H9 (cell line): ENCODE results near the gene AGO3. TPM values are rescaled to one million over a fixed set of nuclear protein-coding genes. Genes with fewer than 3 reads are reported as not detected.

ENCODE experiments used
- DNase-seq: peaks from one replicate; pipeline ENCODE4 v3.0.0-alpha.2; 2017
- H2AFZ ChIP-seq: one replicate; pipeline ENCODE4 v1.6.1; 2013; ENCODE audit warnings: mild to moderate bottlenecking, low read length, control low read depth, moderate library complexity
- H2AK5ac ChIP-seq: 2 replicates; pipeline ENCODE4 v1.6.1; 2013; ENCODE audit warnings: low read length, control low read depth, mixed read lengths; ENCODE audit not compliant: insufficient read length
- H2BK120ac ChIP-seq: one replicate; pipeline ENCODE4 v1.6.1; 2013; ENCODE audit warnings: low read depth, mild to moderate bottlenecking, low read length, control low read depth, inconsistent platforms; ENCODE audit not compliant: poor library complexity, severe bottlenecking
- H2BK12ac ChIP-seq: 2 replicates; pipeline ENCODE4 v1.6.1; 2013; ENCODE audit warnings: low read length, control low read depth, mixed read lengths, low read depth; ENCODE audit not compliant: insufficient read length
- H2BK15ac ChIP-seq: 2 replicates; pipeline ENCODE4 v1.6.1; 2013; ENCODE audit warnings: low read depth, low read length, control low read depth
- H2BK20ac ChIP-seq: one replicate; pipeline ENCODE4 v1.6.1; 2013; ENCODE audit warnings: low read depth, mild to moderate bottlenecking, low read length, control low read depth, inconsistent platforms; ENCODE audit not compliant: poor library complexity, severe bottlenecking
- H2BK5ac ChIP-seq: 2 replicates; pipeline ENCODE4 v1.6.1; 2013; ENCODE audit warnings: low read length, control low read depth, mixed read lengths; ENCODE audit not compliant: insufficient read length
- H3K14ac ChIP-seq: 2 replicates; pipeline ENCODE4 v1.6.1; 2013; ENCODE audit warnings: low read length, control low read depth; ENCODE audit not compliant: insufficient read depth
- H3K18ac ChIP-seq: 2 replicates; pipeline ENCODE4 v1.6.1; 2013; ENCODE audit warnings: low read depth, mild to moderate bottlenecking, mixed read lengths, low read length, control low read depth; ENCODE audit not compliant: insufficient read length
- H3K23ac ChIP-seq: 2 replicates; pipeline ENCODE4 v1.6.1; 2013; ENCODE audit warnings: low read length, control low read depth, mixed read lengths, low read depth; ENCODE audit not compliant: insufficient read length
- H3K23me2 ChIP-seq: 2 replicates; pipeline ENCODE4 v1.6.1; 2013; ENCODE audit warnings: low read depth, mild to moderate bottlenecking, mixed read lengths, low read length, control low read depth; ENCODE audit not compliant: insufficient read length, poor library complexity, severe bottlenecking
- H3K27ac ChIP-seq: 2 replicates; pipeline ENCODE4 v1.5.1; 2013; ENCODE audit warnings: low read length, control low read depth, mixed read lengths, low read depth; ENCODE audit not compliant: insufficient read length
- H3K27me3 ChIP-seq: 2 replicates; pipeline ENCODE4 v1.6.1; 2013; ENCODE audit warnings: low read length, control low read depth, inconsistent platforms; ENCODE audit not compliant: insufficient read depth
- H3K4ac ChIP-seq: 2 replicates; pipeline ENCODE4 v1.6.1; 2013; ENCODE audit warnings: low read depth, mild to moderate bottlenecking, control low read depth, inconsistent platforms, low read length, moderate library complexity
- H3K4me1 ChIP-seq: 2 replicates; pipeline ENCODE4 v1.6.1; 2013; ENCODE audit warnings: low read length, control low read depth, inconsistent platforms; ENCODE audit not compliant: insufficient read depth
- H3K4me2 ChIP-seq: 2 replicates; pipeline ENCODE4 v1.6.1; 2013; ENCODE audit warnings: low read length, control low read depth, mixed read lengths; ENCODE audit not compliant: insufficient read length, insufficient read depth
- H3K56ac ChIP-seq: 2 replicates; pipeline ENCODE4 v1.6.1; 2013; ENCODE audit warnings: low read depth, mild to moderate bottlenecking, mixed read lengths, low read length, control low read depth; ENCODE audit not compliant: insufficient read length
- H3K79me1 ChIP-seq: 2 replicates; pipeline ENCODE4 v1.6.1; 2013; ENCODE audit warnings: low read depth, mild to moderate bottlenecking, moderate library complexity, low read length, control low read depth, inconsistent platforms; ENCODE audit not compliant: insufficient read depth, poor library complexity, severe bottlenecking
- H3K79me2 ChIP-seq: 2 replicates; pipeline ENCODE4 v1.6.1; 2013; ENCODE audit warnings: low read length, control low read depth, inconsistent platforms; ENCODE audit not compliant: insufficient read depth
- H3K9ac ChIP-seq: 2 replicates; pipeline ENCODE4 v1.6.1; 2013; ENCODE audit warnings: low read length, control low read depth, mixed read lengths; ENCODE audit not compliant: insufficient read length; ENCODE audit errors: extremely low read depth
- H3K9me3 ChIP-seq: one replicate; pipeline ENCODE4 v1.6.1; 2013; ENCODE audit warnings: low read depth, low read length, inconsistent platforms; ENCODE audit not compliant: control insufficient read depth
- H3T11ph ChIP-seq: one replicate; pipeline ENCODE4 v1.6.1; 2013; ENCODE audit warnings: mild to moderate bottlenecking, low read length, control low read depth, inconsistent platforms
- H4K20me1 ChIP-seq: one replicate; pipeline ENCODE4 v1.6.1; 2013; ENCODE audit not compliant: control insufficient read depth, insufficient read length, insufficient read depth
- H4K5ac ChIP-seq: 2 replicates; pipeline ENCODE4 v1.6.1; 2013; ENCODE audit warnings: low read depth, mild to moderate bottlenecking, mixed read lengths, low read length, control low read depth; ENCODE audit not compliant: insufficient read length
- H4K8ac ChIP-seq: replicated peaks from 2 replicates; pipeline ENCODE4 v1.6.1; 2013; ENCODE audit warnings: low read length, control low read depth, mixed read lengths, low read depth; ENCODE audit not compliant: insufficient read length
- H4K91ac ChIP-seq: 2 replicates; pipeline ENCODE4 v1.6.1; 2013; ENCODE audit warnings: low read depth, mild to moderate bottlenecking, moderate library complexity, mixed read lengths, low read length, control low read depth; ENCODE audit not compliant: insufficient read length
- H3K27ac Mint-ChIP-seq, 3 experiments: 2 replicates in 2 of 3; 3 replicates in 1 of 3; pipeline ENCODE4 v1.8.0; 2020 to 2021; ENCODE audit warnings: mixed read lengths in 3 of 3, mild to moderate bottlenecking in 1 of 3, moderate library complexity in 1 of 3
- H3K27me3 Mint-ChIP-seq: 2 replicates; pipeline ENCODE4 v1.8.0; 2021; ENCODE audit warnings: low read depth, mild to moderate bottlenecking, moderate library complexity, mixed read lengths
- H3K36me3 Mint-ChIP-seq, 3 experiments: 2 replicates in 2 of 3; 3 replicates in 1 of 3; pipeline ENCODE4 v1.8.0; 2020 to 2021; ENCODE audit warnings: low read depth in 3 of 3, mixed read lengths in 3 of 3; ENCODE audit not compliant: insufficient read depth in 1 of 3
- H3K4me1 Mint-ChIP-seq, 2 experiments: 2 replicates each; pipeline ENCODE4 v1.8.0; 2020; ENCODE audit warnings: mixed read lengths in 2 of 2
- H3K4me3 Mint-ChIP-seq, 2 experiments: 2 replicates in 1 of 2; 3 replicates in 1 of 2; pipeline ENCODE4 v1.8.0; 2020 to 2021; ENCODE audit warnings: mild to moderate bottlenecking in 2 of 2, mixed read lengths in 2 of 2, moderate library complexity in 1 of 2
- H3K9me3 Mint-ChIP-seq, 2 experiments: 2 replicates in 1 of 2; 3 replicates in 1 of 2; pipeline ENCODE4 v1.8.0; 2020; ENCODE audit warnings: mild to moderate bottlenecking in 2 of 2, mixed read lengths in 2 of 2, moderate library complexity in 1 of 2
- CTCF ChIP-seq: fragments of 200-600 bp; sonication (generic); conservative IDR thresholded peaks from 3 replicates; pipeline ENCODE4 v1.8.0; 2021; ENCODE audit warnings: antibody characterized with exemption, mild to moderate bottlenecking
- WGBS: extraction: QIAGEN DNeasy Blood & Tissue Kit; methylation state at CpG from one replicate; pipeline ENCODE4 v1.1.7; 2013; ENCODE audit warnings: missing lambda C conversion rate, low lambda C conversion rate, mixed read lengths; ENCODE audit not compliant: insufficient read length; ENCODE audit errors: extremely low coverage; 5-methylcytosine and 5-hydroxymethylcytosine counted together
- total RNA-seq: library from RNA; stranded (reverse); gene quantifications from 2 replicates; pipeline ENCODE4 v1.2.1, GENCODE V29; 2021

The AGO3 gene
- total RNA-seq, 1 experiment from 2014 or later, result 27.0 TPM

GRCh38 chr1:36107394-36107793 lies 176.5 kb downstream of the AGO3 start:
- peaks cover 0 to 2% of the 10 kb centered on the region in 2 experiments; a peak in 2 of 4 replicates for H3K4me1 Mint-ChIP-seq
- H2BK20ac ChIP-seq, result no peak overlapping the region
- no CpG with 5 or more reads among the region's 9 CpGs for WGBS
- H3K4me2 ChIP-seq, result no peak overlapping the region
- no peak for DNase-seq
- H4K5ac ChIP-seq, result no peak overlapping the region
- H3K4me1 ChIP-seq, result no peaks in the 10 kb centered on the region
- no peaks in the 10 kb centered on the region for H3K79me2 ChIP-seq
- no peak overlapping the region for H2AK5ac ChIP-seq
- no peak overlapping the region for H3K4ac ChIP-seq
- H4K8ac ChIP-seq, result no peak overlapping the region
- H3K27ac ChIP-seq, result no peak overlapping the region
- H3K56ac ChIP-seq, result no peak overlapping the region
- no peaks in the 10 kb centered on the region; the same call in 1 of the 2 replicates for H3K27me3 Mint-ChIP-seq
- no peaks in the 10 kb centered on the region for H3K79me1 ChIP-seq
- no peak overlapping the region for H3K14ac ChIP-seq
- H2BK5ac ChIP-seq, result no peak overlapping the region
- no peaks in the 10 kb centered on the region for H3K27me3 ChIP-seq
- no peak overlapping the region for H2BK12ac ChIP-seq
- no peak for TF ChIP-seq CTCF
- no peak overlapping the region for H2AFZ ChIP-seq
- H3K9me3 ChIP-seq, result no peaks in the 10 kb centered on the region
- H3K18ac ChIP-seq, result no peak overlapping the region
- no peaks in the 10 kb centered on the region for H3K23me2 ChIP-seq
- no peak overlapping the region for H3K27ac Mint-ChIP-seq
- H3K4me3 Mint-ChIP-seq, result no peak overlapping the region
- no peak overlapping the region for H3T11ph ChIP-seq
- H3K9me3 Mint-ChIP-seq, result no peaks in the 10 kb centered on the region
- H2BK120ac ChIP-seq, result no peak overlapping the region
- no peaks in the 10 kb centered on the region; a peak in 1 of 7 replicates for H3K36me3 Mint-ChIP-seq
- no peaks in the 10 kb centered on the region for H4K20me1 ChIP-seq
- no peak overlapping the region for H3K23ac ChIP-seq
- H3K9ac ChIP-seq, result no peak overlapping the region
- H2BK15ac ChIP-seq, result no peak overlapping the region
- H4K91ac ChIP-seq, result no peak overlapping the region
